ENCODE data around the gene MAP3K10.

DNA sequence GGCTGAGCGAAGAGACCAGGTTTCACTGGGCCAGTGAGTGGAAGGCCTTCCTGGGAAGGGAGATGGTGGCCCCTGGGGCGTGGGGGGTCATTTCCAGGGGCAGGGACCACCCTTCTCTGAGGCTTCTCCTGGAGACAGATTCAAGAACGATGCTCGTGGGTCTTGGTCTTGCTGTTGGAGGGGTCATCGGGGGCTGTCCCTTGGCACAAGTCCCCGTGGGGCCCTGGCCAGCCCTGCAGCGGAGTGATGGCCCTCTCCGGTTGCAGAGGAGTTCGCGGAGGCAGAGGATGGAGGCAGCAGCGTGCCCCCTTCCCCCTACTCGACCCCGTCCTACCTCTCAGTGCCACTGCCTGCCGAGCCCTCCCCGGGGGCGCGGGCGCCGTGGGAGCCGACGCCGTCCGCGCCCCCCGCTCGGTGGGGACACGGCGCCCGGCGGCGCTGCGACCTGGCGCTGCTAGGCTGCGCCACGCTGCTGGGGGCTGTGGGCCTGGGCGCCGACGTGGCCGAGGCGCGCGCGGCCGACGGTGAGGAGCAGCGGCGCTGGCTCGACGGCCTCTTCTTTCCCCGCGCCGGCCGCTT is 22.1 kb downstream of the MAP3K10 start:
- TF ChIP-seq, protein P1, sequence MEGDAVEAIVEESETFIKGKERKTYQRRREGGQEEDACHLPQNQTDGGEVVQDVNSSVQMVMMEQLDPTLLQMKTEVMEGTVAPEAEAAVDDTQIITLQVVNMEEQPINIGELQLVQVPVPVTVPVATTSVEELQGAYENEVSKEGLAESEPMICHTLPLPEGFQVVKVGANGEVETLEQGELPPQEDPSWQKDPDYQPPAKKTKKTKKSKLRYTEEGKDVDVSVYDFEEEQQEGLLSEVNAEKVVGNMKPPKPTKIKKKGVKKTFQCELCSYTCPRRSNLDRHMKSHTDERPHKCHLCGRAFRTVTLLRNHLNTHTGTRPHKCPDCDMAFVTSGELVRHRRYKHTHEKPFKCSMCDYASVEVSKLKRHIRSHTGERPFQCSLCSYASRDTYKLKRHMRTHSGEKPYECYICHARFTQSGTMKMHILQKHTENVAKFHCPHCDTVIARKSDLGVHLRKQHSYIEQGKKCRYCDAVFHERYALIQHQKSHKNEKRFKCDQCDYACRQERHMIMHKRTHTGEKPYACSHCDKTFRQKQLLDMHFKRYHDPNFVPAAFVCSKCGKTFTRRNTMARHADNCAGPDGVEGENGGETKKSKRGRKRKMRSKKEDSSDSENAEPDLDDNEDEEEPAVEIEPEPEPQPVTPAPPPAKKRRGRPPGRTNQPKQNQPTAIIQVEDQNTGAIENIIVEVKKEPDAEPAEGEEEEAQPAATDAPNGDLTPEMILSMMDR (IDR thresholded peaks at IDR 0.05): no peak
- no peak for TF ChIP-seq EZH2 (IDR thresholded peaks at IDR 0.05; ENCODE audit: borderline replicate concordance, insufficient read depth, low read depth, low read length, poor library complexity, severe bottlenecking)
